HG03575 (cell line): ENCODE data around the gene DAG1.

Source experiments
- ATAC-seq: cut with Tn5 transposase; IDR thresholded peaks from one replicate; pipeline ENCODE4 v1.9.1; 2021; ENCODE audit not compliant: unreplicated experiment, insufficient number of reproducible peaks, low FRiP score; ENCODE audit errors: extremely low read depth

The DAG1 gene

DNA sequence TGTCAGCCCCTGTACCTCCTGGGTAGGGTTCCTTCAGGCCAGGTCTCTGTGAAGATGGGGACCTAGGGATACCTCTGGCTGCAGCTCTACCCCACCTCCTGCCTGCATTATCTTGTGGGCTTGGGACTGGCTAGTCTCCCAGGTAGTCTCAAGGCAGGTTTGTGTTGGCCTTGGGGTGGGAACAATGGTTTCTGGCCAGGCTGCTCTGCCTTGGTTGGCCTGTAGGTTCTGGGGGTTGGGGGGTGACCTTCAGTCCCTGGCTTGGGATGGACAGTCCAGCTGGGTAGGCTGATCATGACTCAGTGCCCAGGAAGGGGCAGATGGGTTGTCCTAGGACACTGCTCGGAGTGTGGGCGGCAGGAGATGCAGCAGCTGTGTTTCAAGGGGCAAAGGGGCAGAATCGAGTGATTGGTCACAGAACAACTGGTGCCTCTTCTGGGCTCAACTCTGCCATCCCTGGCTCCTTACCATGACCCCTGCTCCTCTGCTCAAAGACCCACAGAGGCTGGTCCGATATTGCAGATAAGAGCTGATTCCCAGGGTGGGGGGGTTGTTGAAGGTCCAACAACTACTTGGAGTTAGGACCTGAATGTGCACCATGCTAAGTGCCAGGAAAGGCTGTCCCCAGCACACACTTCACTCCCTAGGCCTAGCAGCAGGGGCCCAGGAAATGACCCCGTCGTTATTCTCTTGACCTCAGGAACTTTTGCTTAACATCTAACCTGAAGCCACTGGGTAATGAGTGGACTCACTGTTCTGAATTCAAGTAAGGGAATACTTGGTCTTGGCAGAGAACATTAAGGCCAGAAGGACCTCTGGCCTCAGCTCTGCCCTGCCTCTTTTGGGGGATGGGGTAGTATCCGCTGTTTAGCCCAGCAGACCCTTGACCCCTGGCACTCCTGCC lies 66.2 kb downstream of the DAG1 start:
- no peak for ATAC-seq

DNA sequence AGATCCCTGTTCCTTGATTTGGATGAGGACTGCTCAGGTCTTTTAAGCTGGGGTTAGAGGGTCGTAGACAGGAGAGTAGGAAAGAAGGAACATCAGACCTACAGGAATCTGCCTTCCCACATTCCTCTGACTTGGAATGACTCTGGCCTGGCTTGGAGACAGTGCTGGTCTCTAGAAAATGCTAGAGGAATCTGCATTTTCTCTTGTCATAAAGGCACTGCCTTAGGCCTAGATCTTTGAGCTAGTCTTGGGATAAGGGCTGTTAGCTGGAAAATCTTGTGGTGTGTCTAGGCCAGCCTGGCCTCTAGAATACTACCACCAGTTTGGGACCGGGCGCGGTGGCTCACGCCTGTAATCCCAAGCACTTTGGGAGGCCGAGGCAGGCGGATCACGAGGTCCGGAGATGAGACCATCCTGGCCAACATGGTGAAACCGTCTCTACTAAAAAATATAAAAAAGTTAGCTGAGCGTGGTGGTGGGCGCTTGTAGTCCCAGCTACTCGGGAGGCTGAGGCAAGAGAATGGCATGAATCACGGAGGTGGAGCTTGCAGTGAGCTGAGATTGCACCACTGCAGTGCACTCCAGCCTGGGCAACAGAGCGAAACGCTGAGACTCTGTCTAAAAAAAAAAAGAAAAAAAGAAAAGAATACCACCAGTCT lies 66.9 kb downstream of the DAG1 start:
- no peak for ATAC-seq

DNA sequence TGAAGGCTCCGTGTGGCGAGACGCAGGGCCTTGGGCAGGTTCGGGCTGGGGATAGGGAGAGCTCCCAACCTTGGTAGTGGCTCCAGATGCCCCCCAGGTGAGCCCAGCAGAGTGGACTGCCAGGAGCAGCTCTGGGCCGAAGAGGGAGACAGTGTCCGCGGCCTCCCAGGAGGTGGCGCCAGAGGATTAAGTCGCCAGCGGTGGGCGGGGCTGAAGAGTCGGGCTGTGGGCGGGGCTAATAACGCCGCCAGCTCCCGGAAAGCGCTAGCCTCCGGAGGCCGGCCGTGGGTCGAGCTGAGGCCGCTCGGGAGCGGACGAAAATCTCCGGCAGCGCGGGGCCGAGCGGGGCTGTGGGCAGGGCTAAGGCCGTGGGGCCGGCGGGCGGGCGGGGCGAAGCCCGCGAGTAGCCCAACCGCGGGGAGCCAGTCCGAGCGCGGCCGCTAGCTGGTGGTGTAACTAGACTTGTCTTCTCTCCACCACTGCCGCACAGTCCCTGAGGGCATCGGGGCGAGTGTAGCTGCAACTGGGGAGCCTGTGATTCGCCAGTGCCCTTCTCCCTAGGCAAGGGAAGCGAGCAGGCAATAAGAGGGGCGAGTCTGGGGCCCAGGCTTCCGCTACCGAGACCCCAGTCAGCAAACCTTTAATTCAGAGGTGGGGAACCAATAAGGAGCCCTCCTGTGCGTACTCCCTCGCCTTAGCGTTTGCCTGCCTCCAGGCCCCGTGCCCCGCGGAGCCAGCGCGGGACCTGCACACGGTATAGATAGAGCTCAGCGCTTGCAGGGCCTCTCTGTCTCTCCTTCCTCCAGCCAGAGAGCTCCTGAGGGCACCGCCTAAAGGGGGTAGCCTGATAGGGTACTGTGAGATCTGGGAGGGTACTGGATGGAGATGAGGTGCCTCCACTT lies 69.8 kb downstream of the DAG1 start:
- no peak for ATAC-seq

DNA sequence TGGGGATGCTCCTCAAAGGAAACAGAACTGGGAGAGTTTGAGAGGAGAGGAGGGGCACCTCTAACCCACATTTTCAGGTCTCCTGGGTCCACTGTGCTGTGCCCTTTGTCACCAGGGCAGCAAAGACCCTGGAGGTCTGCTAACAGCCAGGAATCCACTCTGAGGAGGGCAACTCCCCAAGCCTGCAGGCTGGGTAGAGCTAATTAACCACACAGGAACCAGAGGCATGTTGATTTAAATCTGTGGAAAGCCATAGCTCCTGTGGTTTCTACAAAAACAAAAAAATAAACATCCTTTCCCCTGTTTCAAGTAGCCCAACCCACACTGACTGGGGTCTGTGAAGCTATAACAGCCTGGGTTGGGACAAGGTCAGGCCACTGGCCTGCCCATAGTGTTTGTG lies 82.0 kb downstream of the DAG1 start:
- no peak for ATAC-seq

- ATAC-seq, result no peak
Measured at GRCh38 chr3:49553324-49553691, 83.2 kb downstream of the DAG1 start.

DNA sequence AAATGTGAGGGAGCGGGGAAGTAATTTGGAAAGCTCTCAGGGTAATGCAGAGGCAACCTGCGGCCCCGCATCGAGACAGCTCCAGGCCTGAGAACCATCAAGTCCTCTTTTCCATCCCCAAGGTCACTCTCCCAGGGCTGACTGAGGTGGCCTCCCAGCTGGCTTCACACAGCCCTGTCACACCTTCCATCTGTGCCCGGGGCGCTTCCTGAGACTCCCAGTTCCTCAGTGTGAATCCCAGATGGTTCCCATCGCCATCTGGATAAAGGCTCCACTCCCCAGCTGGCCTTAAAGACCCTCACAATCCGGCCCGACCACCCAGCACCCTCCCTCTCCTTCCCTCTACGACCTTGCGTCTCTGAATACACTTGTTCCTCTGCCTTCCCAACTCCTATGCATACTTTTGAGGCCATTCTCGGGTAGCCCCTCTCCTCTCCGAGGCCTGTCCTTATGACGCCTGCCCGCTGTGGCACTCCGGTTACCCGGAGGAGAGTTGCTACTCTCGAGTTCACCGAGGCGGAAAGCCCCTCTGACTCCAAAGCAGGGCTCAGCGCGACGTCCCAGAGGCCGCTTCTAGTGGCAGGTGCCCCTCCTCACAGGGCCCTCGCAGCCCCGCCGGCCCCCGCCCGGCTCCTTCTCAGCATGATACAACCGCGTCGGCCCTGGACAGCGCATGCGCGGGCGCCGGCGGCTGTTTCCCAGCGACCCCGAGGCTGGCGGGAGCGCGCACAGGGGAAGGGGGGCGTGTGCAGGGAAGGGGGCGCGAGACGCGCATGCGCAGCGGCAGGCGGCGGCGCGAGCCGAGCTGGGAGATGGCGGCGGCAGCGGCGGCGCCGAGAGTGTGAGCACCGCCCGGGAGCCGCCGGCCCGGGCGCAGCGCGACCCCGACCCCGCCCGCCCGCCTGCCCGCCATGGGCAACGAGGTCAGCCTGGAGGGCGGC lies 83.9 kb downstream of the DAG1 start, which contains the start of gene BSN:
Gene BSN, plus strand, starts transcription at position 786 of the 941 bp plus-strand sequence. Its CDS starts 126 bp downstream, at position 912.
- no peak for ATAC-seq

DNA sequence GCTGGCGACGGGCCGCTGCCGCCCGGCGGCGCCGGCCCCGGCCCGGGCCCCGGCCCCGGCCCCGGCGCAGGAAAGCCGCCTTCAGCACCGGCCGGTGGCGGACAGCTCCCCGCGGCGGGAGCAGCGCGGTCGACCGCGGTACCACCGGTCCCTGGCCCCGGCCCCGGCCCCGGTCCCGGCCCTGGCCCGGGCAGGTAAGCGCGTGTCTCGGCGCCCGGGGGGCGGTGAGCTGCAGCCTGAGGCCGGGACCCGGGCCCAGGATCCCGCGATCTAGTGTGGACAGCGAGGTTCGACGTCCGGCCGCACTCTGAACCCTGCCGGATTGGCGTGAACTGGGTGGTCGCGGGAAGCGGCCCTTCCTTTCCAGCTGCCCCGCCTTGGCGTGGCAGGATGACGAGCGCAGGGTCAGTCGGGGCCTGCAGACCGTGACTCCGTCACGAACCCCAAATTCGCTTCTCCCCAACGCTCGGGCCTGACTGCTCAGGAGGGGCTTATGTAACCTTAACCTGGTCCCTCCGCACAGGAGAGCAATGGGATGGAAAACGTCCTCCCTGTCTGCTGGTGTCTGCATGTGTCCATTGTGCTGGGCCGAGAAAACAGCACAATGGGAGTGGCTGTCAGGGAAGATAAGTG lies 84.7 kb downstream of the DAG1 start:
- ATAC-seq, result no peak

- no peak for ATAC-seq
Measured at GRCh38 chr3:49556500-49557275, 86.6 kb downstream of the DAG1 start.

GRCh38 chr3:49563040-49563578 lies 93.0 kb downstream of the DAG1 start:
- ATAC-seq, result no peak

DNA sequence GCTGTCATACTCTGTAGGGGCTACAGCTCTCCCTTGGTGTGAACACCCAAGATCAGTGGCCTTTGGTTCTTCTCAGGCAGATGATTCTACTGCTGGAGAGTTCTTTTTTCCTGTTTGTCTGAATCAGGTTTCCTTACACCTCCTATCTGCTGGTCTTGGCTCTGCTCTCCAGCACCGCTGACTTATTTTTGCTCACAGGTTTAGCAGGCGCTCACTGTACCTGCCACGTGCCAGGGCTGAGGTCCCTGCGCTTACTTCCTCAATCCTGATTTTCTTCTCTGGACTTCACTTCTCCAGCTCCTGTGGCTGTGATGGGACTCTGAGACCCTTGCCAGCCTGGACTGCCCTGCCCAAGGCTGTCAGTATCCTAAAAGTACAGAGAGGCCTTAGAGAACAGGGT lies 93.7 kb downstream of the DAG1 start:
- no peak for ATAC-seq

- no peak for ATAC-seq
Measured at GRCh38 chr3:49566312-49566711, 96.2 kb downstream of the DAG1 start.

DNA sequence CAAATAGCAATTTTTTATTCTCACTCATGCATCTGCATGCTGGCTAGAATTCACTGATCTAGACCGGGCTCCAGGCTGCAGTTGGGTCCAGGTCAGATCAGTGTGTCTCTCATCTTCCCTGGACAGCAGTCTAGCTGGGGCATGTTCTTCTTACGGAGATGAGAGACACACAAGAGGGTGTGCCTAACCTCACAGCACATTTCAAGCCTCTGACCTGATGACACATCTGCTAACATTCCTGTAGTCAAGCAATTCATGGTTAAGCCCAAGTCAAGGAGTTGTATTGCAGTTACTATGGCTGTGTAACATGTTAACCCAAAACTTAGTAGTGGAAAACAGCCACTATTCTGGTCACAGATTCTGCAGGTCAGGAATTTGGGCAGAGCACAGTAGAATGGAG lies 97.3 kb downstream of the DAG1 start:
- no peak for ATAC-seq

GRCh38 chr3:49568965-49569364 lies 98.9 kb downstream of the DAG1 start:
- no peak for ATAC-seq

DNA sequence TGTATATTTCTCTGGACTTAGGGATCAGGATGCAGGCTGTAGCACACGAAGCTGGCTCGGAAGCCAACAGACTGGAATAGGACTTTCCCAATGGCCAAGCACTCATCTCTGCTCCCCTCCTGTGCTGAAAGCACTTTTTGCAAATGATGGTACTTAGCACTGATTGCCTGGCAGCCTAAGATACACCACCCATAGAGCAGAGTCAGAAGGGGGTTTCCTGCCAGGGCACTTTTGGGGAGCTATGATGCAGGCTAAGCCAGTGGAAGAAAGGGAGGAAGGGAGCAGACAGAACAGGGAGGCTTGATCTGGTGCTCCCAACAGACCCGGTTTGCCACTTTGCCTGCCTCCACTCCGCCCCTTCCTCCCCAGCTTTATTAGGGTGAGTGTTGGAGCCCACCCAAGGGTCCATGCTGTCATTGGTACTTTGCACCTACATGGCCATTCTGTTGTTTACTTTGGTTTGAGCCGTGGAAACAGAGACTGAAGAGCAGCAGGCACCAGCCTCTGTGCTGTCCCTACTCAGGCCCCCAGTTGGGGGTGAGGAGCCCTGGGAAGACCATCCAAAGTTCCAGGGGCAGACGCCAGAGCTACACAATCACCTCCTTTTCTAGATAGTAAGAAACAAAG lies 100.1 kb downstream of the DAG1 start:
- ATAC-seq, result no peak

DNA sequence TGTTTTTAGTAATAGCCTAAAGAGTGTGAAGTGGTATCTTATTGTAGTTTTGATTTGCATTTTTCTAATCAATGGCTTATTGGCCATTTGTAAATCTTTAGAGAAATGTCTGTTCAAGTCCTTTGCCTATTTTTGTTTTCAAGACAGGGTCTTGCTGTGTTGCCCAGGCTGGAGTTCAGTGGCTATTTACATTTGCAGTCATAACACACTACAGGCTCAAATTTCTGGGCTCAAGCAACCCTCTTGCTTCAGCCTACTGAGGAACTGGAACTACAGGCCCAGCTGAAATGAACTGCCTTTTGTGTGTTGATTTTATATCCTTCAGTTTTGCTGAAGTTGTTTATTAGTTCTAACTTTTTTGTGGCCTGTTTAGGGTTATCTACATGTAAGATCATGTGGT lies 112.1 kb downstream of the DAG1 start:
- no peak for ATAC-seq
